ENCODE measurements around the gene ZSCAN2.

ZSCAN2 gene

DNA sequence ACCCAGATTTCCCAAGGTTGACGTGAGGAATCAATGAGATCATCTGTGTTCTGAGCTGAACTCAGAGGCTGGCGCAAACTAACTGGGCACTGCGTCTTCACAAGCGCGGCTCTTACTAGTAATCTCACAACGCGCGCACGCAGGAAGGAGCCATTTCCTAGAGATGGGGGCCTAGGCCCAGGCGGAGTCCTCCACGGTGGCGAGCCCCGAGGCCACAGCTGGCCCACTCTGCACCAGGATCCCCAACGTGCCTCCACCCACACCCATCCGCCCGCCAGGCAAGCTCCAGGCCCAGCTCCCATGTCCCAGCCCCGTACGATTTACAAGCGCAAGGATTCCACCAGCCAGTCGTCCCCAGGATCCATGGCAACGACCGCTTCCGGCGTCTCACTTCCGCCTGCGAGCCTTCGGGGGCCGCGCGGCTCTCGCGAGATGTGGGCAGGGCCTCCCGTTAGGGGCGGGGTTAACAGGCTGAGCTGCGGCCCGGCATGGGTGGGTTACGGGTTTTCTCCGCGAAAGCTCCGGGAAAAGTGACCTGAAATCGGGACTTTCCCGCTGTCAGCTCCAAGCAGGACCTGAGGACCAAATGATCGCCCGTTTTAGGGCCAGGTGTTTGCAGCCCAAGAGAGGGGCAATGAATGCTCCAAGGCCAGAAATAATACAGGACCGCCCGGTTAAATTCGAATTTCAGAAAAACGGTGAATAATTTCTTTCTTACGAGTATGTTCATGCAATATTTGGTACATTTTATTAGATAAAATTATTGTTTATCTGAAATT lies 53.3 kb downstream of the ZSCAN2 start, which contains the start of gene WDR73:
TSS of gene WDR73 (minus strand) at position 374 of the 779 bp plus-strand sequence. CDS start at position 365, 9 bp downstream.
- peaks cover 18% of the 10 kb centered on the region for H3K79me2 ChIP-seq (ENCODE audit: control insufficient read depth, insufficient read depth, low read length, unreplicated experiment)
- peaks cover 45% of the 10 kb centered on the region for H3K4me1 ChIP-seq (ENCODE audit: control insufficient read depth, insufficient read depth, low read length, unreplicated experiment)
- peaks cover 2% of the 10 kb centered on the region; the same call in 1 of the 2 replicates for H3K36me3 ChIP-seq (ENCODE audit: insufficient read depth, low read length)
- H3K4me3 ChIP-seq (ENCODE audit: low read depth, low read length): peak within 1 kb of the TSS; percentile 88
- H3K27me3 ChIP-seq (ENCODE audit: insufficient read depth, low read length): no peaks in the 10 kb centered on the region
- peak within 1 kb of the TSS; percentile 74 for H3K27ac ChIP-seq (ENCODE audit: low read depth, low read length)
- peak within 1 kb of the TSS; percentile 90 for H2AFZ ChIP-seq (ENCODE audit: low read length, unreplicated experiment)

DNA sequence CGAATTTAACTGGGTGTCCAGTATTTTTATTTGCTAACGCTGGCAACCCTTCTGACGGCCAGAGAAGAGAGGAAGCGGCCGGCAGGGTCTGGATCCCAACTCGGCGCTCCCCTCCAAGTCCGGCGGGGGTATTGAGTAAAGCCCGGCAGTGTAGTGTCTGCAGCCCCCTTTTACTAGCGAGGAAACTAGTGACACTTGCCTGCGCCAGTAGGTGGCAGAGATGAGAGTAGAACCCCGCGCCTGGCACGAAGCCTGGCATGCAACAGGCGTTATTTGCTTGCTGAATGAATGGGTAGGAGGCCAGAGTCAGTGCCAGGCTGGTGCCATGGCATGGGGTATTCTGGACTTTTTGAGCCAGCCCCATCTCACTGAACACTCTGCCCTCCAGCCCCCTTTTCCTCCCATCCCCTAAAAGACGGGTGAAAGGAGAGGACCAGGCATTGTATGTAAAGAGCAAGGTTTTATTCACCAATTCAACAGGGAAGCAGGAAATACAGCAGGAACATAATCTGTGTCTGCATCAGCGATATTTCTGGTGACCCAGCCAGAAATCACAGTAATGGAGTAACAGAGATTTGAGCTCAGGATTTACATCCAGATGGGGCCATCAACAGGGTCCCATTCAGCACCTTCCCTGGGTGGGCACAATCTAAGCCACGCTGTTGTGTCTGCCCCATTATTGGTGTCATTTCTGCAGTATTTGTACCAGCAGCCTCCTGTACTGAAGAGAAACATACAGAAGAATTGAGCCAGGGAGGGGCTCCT lies 54.1 kb downstream of the ZSCAN2 start:
- Histone ChIP-seq H2AFZ (ENCODE audit: low read length, unreplicated experiment) (peak overlapping the region; percentile 90), H3K27ac (ENCODE audit: low read depth, low read length) (peak overlapping the region; percentile 74), H3K36me3 (ENCODE audit: insufficient read depth, low read length) (no peaks in the 10 kb centered on the region), H3K79me2 (ENCODE audit: control insufficient read depth, insufficient read depth, low read length, unreplicated experiment) (peaks cover 18% of the 10 kb centered on the region), H3K4me3 (ENCODE audit: low read depth, low read length) (peak overlapping the region; percentile 88), H3K27me3 (ENCODE audit: insufficient read depth, low read length) (no peaks in the 10 kb centered on the region), H3K4me1 (ENCODE audit: control insufficient read depth, insufficient read depth, low read length, unreplicated experiment) (peaks cover 43% of the 10 kb centered on the region)

DNA sequence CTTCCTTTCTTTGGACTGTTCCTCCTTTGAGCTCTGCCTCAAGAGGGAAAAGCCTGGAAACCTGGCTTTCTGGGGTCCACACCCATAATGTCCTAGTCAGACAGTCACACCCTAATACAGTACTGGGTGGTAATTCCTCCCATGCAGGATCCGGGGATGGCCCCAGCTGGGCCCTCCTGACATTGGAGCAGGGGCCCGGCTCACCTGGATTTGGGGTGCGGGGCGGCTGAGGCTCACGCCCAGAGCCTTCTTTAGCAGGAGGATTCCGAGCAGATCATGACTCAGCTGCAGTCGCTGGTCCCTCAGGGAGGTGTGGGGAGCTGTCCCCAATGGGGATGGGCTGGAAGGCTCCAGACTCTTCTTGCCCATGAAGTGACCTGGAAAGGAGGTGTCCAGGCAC lies 56.2 kb downstream of the ZSCAN2 start:
- Histone ChIP-seq H3K4me3 (ENCODE audit: low read depth, low read length) (peak overlapping the region; percentile 78), H2AFZ (ENCODE audit: low read length, unreplicated experiment) (no peak overlapping the region), H3K79me2 (ENCODE audit: control insufficient read depth, insufficient read depth, low read length, unreplicated experiment) (peaks cover 18% of the 10 kb centered on the region), H3K4me1 (ENCODE audit: control insufficient read depth, insufficient read depth, low read length, unreplicated experiment) (peaks cover 35% of the 10 kb centered on the region), H3K27ac (ENCODE audit: low read depth, low read length) (no peak overlapping the region), H3K27me3 (ENCODE audit: insufficient read depth, low read length) (no peaks in the 10 kb centered on the region), H3K36me3 (ENCODE audit: insufficient read depth, low read length) (no peaks in the 10 kb centered on the region)

DNA sequence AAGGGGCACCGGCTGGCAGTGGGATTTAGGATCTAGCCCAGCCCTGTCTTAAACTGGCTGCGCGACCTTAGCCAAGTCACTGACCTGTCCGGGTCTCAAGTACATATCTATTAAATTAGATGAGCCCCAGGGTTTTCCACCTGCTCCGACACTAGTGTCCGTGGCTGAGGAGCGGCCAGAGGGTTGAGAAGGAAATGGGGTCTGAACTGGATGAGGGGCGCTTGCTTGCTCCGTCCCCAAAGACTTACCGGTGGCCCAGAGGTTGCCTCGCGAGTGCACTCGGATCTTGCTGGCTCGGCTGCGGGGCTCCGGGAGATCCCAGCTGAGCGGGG lies 56.9 kb downstream of the ZSCAN2 start:
- peak overlapping the region; percentile 78 for H3K4me3 ChIP-seq (ENCODE audit: low read depth, low read length)
- peaks cover 13% of the 10 kb centered on the region for H3K79me2 ChIP-seq (ENCODE audit: control insufficient read depth, insufficient read depth, low read length, unreplicated experiment)
- H2AFZ ChIP-seq (ENCODE audit: low read length, unreplicated experiment): no peak overlapping the region
- peaks cover 30% of the 10 kb centered on the region for H3K4me1 ChIP-seq (ENCODE audit: control insufficient read depth, insufficient read depth, low read length, unreplicated experiment)
- no peaks in the 10 kb centered on the region for H3K36me3 ChIP-seq (ENCODE audit: insufficient read depth, low read length)
- H3K27ac ChIP-seq (ENCODE audit: low read depth, low read length): no peak overlapping the region
- no peaks in the 10 kb centered on the region for H3K27me3 ChIP-seq (ENCODE audit: insufficient read depth, low read length)

DNA sequence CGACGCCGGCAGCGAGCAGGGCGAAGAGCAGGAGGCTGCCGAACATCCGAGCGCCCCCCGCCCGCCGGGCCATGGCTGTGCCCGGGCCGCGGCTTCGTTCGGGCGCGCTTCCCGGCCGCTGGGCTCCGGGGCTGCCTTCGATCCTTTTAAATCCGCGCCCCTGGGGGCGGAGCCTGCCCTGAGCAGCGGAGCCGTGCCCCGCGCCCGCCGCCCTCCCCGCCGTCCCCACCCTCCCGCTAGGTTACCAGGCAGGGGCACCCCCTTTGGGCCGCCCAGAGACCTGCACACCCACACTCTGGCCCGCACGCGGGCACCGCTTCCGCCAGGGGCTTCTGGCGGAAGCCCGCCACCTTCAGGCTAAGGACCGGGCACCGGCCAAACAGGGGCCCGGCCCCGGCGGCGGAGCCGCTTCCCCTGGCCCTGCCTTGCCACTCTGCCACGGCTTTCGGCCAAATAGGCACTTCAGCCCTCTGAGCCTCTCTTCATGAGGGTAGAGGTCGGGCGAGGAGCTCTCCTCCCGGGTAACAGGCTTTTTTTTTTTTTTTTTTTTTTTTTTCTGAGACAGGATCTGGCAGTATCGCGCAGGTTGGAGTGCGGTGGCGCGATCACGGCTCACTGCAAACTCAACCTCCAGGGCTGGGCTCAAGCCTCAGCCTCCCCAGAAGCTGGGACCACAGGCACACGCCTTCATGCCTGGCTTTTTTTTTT lies 57.4 kb downstream of the ZSCAN2 start, which contains the start of gene NMB:
TSS of gene NMB (minus strand) at position 120 of the 708 bp plus-strand sequence. CDS start at position 73, 47 bp downstream.
- H2AFZ ChIP-seq (ENCODE audit: low read length, unreplicated experiment): peak within 1 kb of the TSS; percentile 84
- peaks cover 24% of the 10 kb centered on the region for H3K4me1 ChIP-seq (ENCODE audit: control insufficient read depth, insufficient read depth, low read length, unreplicated experiment)
- H3K27me3 ChIP-seq (ENCODE audit: insufficient read depth, low read length): no peaks in the 10 kb centered on the region
- H3K27ac ChIP-seq (ENCODE audit: low read depth, low read length): peak within 1 kb of the TSS; percentile 64; the same call in 1 of the 2 replicates
- peak within 1 kb of the TSS; percentile 78 for H3K4me3 ChIP-seq (ENCODE audit: low read depth, low read length)
- peaks cover 8% of the 10 kb centered on the region for H3K79me2 ChIP-seq (ENCODE audit: control insufficient read depth, insufficient read depth, low read length, unreplicated experiment)
- no peaks in the 10 kb centered on the region for H3K36me3 ChIP-seq (ENCODE audit: insufficient read depth, low read length)

DNA sequence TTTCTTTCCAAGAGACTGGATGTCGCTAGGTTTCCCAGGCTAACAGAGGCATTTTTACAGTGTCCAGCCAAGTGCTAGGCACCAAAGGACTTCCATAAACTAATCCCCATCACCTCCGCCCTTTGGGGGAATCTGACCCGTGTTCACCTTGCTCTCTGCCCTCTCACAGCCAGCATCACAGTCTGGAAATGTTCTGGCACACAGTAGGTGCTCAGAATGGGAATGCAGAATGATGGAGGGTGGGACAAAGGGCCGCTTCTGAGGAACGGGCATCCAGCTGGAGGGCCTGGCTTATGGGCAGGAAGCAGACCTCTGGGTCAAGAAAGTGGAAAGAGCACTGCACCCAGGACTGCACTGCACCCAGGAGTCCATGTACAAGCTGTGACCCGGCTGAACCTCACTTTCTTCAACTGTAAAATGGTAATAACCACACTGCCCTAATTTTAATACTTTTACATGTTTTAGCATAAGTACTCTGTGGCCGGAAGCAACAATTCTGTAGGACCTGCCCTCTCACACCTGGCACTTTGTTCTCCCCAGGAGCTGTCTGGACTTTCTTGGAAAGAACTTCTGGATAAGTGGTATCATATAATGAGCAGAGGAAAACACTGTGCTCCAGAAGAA lies 58.1 kb downstream of the ZSCAN2 start:
- Histone ChIP-seq H3K27ac (ENCODE audit: low read depth, low read length) (peak overlapping the region; percentile 64; the same call in 1 of the 2 replicates), H3K79me2 (ENCODE audit: control insufficient read depth, insufficient read depth, low read length, unreplicated experiment) (peaks cover 1% of the 10 kb centered on the region), H2AFZ (ENCODE audit: low read length, unreplicated experiment) (peak overlapping the region; percentile 84), H3K27me3 (ENCODE audit: insufficient read depth, low read length) (no peaks in the 10 kb centered on the region), H3K4me1 (ENCODE audit: control insufficient read depth, insufficient read depth, low read length, unreplicated experiment) (peaks cover 21% of the 10 kb centered on the region), H3K4me3 (ENCODE audit: low read depth, low read length) (peak overlapping the region; percentile 78), H3K36me3 (ENCODE audit: insufficient read depth, low read length) (no peaks in the 10 kb centered on the region)

DNA sequence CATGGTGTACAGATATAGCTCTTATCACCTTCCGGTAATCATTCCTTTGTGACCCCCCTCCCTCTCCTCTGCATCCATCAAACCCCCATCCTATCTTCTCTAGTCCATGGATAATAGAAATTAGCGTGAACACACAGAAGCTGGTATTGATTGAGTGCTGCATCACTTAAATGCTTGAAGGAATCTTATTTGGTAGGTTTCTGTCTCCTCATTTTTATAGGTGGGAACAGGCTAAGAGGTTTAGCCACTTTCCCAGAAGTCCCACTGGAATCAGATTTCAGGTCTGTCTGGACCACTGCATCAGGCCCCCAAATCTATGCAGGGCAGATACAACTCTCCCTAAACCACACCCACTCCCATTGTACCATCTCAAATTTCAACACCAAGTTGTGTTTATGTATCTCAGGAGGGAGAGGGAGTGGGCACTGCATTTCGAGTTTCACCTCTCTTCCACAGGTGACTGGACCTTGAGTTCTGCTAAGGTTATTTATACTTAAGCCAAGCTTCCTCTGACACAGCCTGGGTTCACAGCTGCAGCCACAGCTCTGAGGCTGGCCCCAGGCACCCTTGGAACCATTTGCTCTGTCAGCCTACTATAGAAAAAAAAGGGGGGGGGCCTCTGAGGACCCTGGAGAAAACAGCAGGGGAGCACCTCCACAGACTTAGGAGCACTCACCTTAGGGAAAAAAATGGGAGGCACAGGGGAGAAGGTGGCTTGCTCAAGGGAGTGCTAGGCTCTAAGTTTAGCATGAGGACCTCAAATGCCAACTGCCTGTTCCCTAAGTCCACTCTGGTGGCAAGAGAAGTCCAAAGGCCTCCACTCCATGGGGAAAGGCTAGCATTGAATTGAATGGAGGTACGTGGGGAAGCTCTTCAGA lies 59.3 kb downstream of the ZSCAN2 start:
- no peak overlapping the region for H3K4me3 ChIP-seq (ENCODE audit: low read depth, low read length)
- no peaks in the 10 kb centered on the region for H3K79me2 ChIP-seq (ENCODE audit: control insufficient read depth, insufficient read depth, low read length, unreplicated experiment)
- H3K4me1 ChIP-seq (ENCODE audit: control insufficient read depth, insufficient read depth, low read length, unreplicated experiment): peaks cover 17% of the 10 kb centered on the region
- H3K36me3 ChIP-seq (ENCODE audit: insufficient read depth, low read length): no peaks in the 10 kb centered on the region
- no peaks in the 10 kb centered on the region for H3K27me3 ChIP-seq (ENCODE audit: insufficient read depth, low read length)
- H3K27ac ChIP-seq (ENCODE audit: low read depth, low read length): no peak overlapping the region
- no peak overlapping the region for H2AFZ ChIP-seq (ENCODE audit: low read length, unreplicated experiment)

DNA sequence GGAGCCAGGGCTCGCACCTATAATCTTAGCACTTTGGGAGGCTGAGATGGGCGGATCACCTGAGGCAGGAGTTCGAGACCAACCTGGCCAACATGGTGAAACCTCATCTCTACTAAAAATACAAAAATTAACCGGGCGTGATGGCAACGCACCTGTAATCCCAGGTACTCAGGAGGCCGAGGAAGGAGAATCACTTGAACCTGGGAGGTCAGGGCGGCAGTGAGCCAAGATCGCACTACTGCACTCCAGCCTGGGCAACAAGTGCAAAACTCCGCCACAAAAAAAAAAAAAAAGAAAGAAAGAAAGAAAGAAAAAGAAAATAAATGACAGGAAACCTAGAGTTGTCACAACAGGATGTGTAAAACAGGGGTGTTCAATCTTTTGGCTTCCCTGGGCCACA lies 60.2 kb downstream of the ZSCAN2 start:
- Histone ChIP-seq H2AFZ (ENCODE audit: low read length, unreplicated experiment) (no peak overlapping the region), H3K4me3 (ENCODE audit: low read depth, low read length) (no peak overlapping the region), H3K27me3 (ENCODE audit: insufficient read depth, low read length) (no peaks in the 10 kb centered on the region), H3K79me2 (ENCODE audit: control insufficient read depth, insufficient read depth, low read length, unreplicated experiment) (no peaks in the 10 kb centered on the region), H3K27ac (ENCODE audit: low read depth, low read length) (no peak overlapping the region), H3K36me3 (ENCODE audit: insufficient read depth, low read length) (peaks cover 7% of the 10 kb centered on the region), H3K4me1 (ENCODE audit: control insufficient read depth, insufficient read depth, low read length, unreplicated experiment) (peaks cover 14% of the 10 kb centered on the region)

DNA sequence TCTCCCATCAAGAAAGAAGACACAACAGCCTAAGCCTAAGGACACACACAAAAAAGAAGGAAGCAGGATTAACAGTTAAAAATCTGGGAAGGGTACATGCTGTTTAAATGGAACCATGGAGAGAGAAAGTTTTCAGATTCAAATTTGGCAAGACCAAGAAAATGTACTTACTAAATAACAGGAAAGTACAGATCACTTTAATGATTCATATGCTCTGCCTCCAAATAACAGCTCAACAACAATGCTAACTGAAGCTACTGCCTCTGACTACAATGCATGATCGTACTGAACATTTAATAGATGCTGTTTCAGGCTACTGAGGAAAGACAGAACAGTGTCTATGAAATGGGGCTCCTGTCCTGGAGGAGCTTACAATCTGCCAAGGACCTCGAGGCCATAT lies 65.6 kb downstream of the ZSCAN2 start:
- H3K4me3 ChIP-seq (ENCODE audit: low read depth, low read length): no peak overlapping the region
- no peaks in the 10 kb centered on the region for H3K27me3 ChIP-seq (ENCODE audit: insufficient read depth, low read length)
- H3K79me2 ChIP-seq (ENCODE audit: control insufficient read depth, insufficient read depth, low read length, unreplicated experiment): peaks cover 8% of the 10 kb centered on the region
- H2AFZ ChIP-seq (ENCODE audit: low read length, unreplicated experiment): no peak overlapping the region
- peaks cover 20% of the 10 kb centered on the region for H3K4me1 ChIP-seq (ENCODE audit: control insufficient read depth, insufficient read depth, low read length, unreplicated experiment)
- peaks cover 29% of the 10 kb centered on the region for H3K36me3 ChIP-seq (ENCODE audit: insufficient read depth, low read length)
- no peak overlapping the region for H3K27ac ChIP-seq (ENCODE audit: low read depth, low read length)
